Liver (tissue), 3 donors: ENCODE measurements around the gene ZNF536.

Source experiments
- ATF3 ChIP-seq: IDR thresholded peaks from 2 replicates; pipeline ENCODE4 v1.6.1; 2016; ENCODE audit warnings: antibody characterized with exemption
- CTCF ChIP-seq: fragments of 150-350 bp; IDR thresholded peaks from 2 replicates; pipeline ENCODE4 v1.5.1; 2017; ENCODE audit warnings: improper control_type of control experiment, low read depth, low read length; ENCODE audit not compliant: missing input control
- FOXA1 ChIP-seq: IDR thresholded peaks from 2 replicates; pipeline ENCODE4 v1.6.1; 2016; ENCODE audit warnings: antibody characterized with exemption
- JUND ChIP-seq, 2 donors: IDR thresholded peaks; 2 replicates each; pipeline ENCODE4 v1.6.1; 2016; ENCODE audit warnings: antibody characterized with exemption in 2 of 2
- RXRA ChIP-seq, 2 donors: IDR thresholded peaks; 2 replicates each; pipeline ENCODE4 v1.6.1; 2017 to 2018; ENCODE audit warnings: antibody characterized with exemption in 2 of 2, mild to moderate bottlenecking in 1 of 2
- YY1 ChIP-seq: IDR thresholded peaks from 2 replicates; pipeline ENCODE4 v1.6.1; 2016; ENCODE audit warnings: antibody characterized with exemption, mild to moderate bottlenecking
- donor health status: healthy.
- donor health status: healthy.

DNA sequence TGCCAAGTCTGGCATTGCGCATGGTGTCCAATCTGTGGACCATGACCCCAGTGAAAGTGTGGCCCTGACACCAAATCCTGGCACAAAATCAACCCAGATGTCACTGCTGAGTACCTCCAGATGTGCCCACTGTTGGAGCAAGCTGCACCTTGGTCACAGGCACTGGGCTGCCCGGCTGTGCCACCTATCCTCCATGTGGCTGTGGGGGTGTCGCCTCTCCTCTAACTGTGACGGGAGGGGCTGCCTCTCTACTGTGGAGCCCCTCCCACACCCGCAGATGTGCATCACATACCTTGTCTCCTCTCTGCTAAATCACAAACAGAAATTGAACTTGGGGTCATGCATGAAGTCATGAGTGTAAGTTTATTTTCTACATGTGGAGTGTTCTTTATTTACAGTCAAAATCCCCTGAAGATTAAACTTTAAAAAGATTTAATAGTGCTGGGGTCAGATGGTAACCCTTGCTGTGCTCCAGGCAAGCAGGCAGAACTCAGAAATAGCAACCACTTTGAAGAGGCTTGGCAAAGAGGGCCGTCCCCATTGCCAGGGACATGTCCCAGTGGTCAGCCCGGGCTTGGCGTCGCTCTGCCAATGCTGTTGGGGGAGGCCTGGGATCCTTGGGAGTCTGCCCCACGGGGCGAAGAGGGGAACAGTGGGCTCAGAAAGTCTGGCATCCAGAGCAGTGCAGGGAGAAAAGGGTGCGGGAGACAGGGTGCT is 46.4 kb upstream of the ZNF536 start:
- TF ChIP-seq YY1 (no peak), ATF3 (no peak), FOXA1 (no peak), CTCF (no peak), JUND (IDR thresholded peaks at IDR 0.05) (no peak), RXRA (IDR thresholded peaks at IDR 0.05) (no peak)
